ENCODE results near the gene OTOP2. TPM values are rescaled to one million over a fixed set of nuclear protein-coding genes. Genes with fewer than 3 reads are reported as not detected.

Gene OTOP2
- polyA plus RNA-seq, 1 experiment = not detected

- DNase-seq (ENCODE audit: low read depth, low spot score) = no peak
- H3K27me3 ChIP-seq (ENCODE audit: control insufficient read depth, insufficient read depth, low read length) = peaks cover 33% of the 10 kb centered on the region
- H3K4me3 ChIP-seq (ENCODE audit: low read depth, low read length) = no peak overlapping the region
- H3K27ac ChIP-seq (ENCODE audit: low read depth, low read length) = no peak overlapping the region
- ChIA-PET POLR2A (no interaction called here), CTCF (interaction anchor here (1.7 kb wide), 1 partner anchor 13 kb away, joined by 7 read pairs; no protein-coding TSS in a partner anchor)
- H3K9me3 ChIP-seq (ENCODE audit: control insufficient read depth, insufficient read depth, low read length) = no peaks in the 10 kb centered on the region
- TF ChIP-seq, protein P1, sequence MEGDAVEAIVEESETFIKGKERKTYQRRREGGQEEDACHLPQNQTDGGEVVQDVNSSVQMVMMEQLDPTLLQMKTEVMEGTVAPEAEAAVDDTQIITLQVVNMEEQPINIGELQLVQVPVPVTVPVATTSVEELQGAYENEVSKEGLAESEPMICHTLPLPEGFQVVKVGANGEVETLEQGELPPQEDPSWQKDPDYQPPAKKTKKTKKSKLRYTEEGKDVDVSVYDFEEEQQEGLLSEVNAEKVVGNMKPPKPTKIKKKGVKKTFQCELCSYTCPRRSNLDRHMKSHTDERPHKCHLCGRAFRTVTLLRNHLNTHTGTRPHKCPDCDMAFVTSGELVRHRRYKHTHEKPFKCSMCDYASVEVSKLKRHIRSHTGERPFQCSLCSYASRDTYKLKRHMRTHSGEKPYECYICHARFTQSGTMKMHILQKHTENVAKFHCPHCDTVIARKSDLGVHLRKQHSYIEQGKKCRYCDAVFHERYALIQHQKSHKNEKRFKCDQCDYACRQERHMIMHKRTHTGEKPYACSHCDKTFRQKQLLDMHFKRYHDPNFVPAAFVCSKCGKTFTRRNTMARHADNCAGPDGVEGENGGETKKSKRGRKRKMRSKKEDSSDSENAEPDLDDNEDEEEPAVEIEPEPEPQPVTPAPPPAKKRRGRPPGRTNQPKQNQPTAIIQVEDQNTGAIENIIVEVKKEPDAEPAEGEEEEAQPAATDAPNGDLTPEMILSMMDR (IDR thresholded peaks at IDR 0.05; ENCODE audit: low read depth, low read length) = no peak
Measured at GRCh38 chr17:74877592-74878548, 46.2 kb upstream of the OTOP2 start.

- TF ChIP-seq, protein P1 (IDR thresholded peaks at IDR 0.05; ENCODE audit: low read depth, low read length) = no peak
- Histone ChIP-seq H3K27ac (ENCODE audit: low read depth, low read length) (no peak overlapping the region), H3K27me3 (ENCODE audit: control insufficient read depth, insufficient read depth, low read length) (peaks cover 33% of the 10 kb centered on the region), H3K9me3 (ENCODE audit: control insufficient read depth, insufficient read depth, low read length) (no peaks in the 10 kb centered on the region), H3K4me3 (ENCODE audit: low read depth, low read length) (no peak overlapping the region)
- CTCF ChIA-PET = interaction anchor here (1.7 kb wide), 1 partner anchor 14 kb away, joined by 7 read pairs; no protein-coding TSS in a partner anchor
- no peak for DNase-seq (ENCODE audit: low read depth, low spot score)
- POLR2A ChIA-PET = no interaction called here
Measured at GRCh38 chr17:74878658-74879057, 45.4 kb upstream of the OTOP2 start.

DNA sequence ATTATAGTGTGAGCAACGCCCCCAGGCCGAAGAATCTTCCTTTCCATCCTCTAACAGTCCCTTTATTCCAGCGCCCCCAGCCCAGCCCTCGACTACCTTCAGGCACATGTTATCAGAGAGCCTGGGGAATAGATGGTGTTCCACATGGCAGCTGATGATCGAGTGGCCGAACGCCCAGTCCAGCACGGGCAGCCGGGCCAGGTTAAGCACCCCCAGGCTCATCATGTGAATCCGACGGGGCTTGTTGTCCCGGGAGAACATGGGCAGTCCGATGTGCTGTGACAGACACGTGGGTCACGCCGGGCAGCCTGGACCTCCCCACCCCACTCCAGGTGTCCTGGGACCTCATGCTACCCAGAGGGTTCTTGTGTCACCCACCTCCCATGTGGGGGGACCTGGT lies 44.8 kb upstream of the OTOP2 start:
- POLR2A ChIA-PET = no interaction called here
- Histone ChIP-seq H3K4me3 (ENCODE audit: low read depth, low read length) (no peak overlapping the region), H3K9me3 (ENCODE audit: control insufficient read depth, insufficient read depth, low read length) (no peaks in the 10 kb centered on the region), H3K27ac (ENCODE audit: low read depth, low read length) (no peak overlapping the region), H3K27me3 (ENCODE audit: control insufficient read depth, insufficient read depth, low read length) (peaks cover 33% of the 10 kb centered on the region)
- no peak for DNase-seq (ENCODE audit: low read depth, low spot score)
- CTCF ChIA-PET = no interaction called here
- TF ChIP-seq, protein P1 (IDR thresholded peaks at IDR 0.05; ENCODE audit: low read depth, low read length) = no peak

GRCh38 chr17:74881073-74881472 lies 43.0 kb upstream of the OTOP2 start:
- CTCF ChIA-PET = interaction anchor here (0.7 to 1.2 kb wide), 3 partner anchors 16 to 320 kb away, joined by 3 read pairs; no protein-coding TSS in a partner anchor

More at GRCh38 chr17:74881073-74881472, 43.0 kb upstream of the OTOP2 start:
- Histone ChIP-seq H3K9me3 (ENCODE audit: control insufficient read depth, insufficient read depth, low read length) (no peaks in the 10 kb centered on the region), H3K27me3 (ENCODE audit: control insufficient read depth, insufficient read depth, low read length) (peaks cover 33% of the 10 kb centered on the region), H3K4me3 (ENCODE audit: low read depth, low read length) (no peak overlapping the region), H3K27ac (ENCODE audit: low read depth, low read length) (no peak overlapping the region)
- DNase-seq (ENCODE audit: low read depth, low spot score) = no peak
- POLR2A ChIA-PET = interaction anchor here (1.8 kb wide), 1 partner anchor 8 kb away, joined by 4 read pairs; the partner anchor contains the start of gene FDXR
- TF ChIP-seq, protein P1 (IDR thresholded peaks at IDR 0.05; ENCODE audit: low read depth, low read length) = no peak
